Caco-2 (cell line): ENCODE measurements around the gene FAAP20. TPM values are rescaled to one million over a fixed set of nuclear protein-coding genes. Genes with fewer than 3 reads are reported as not detected.

Experiments
- BruUV-seq: library from RNA; stranded (reverse); fragments of 400-500 nt; replicated peaks from 2 replicates; lab custom pipeline; 2021; lab: Mats Ljungman, UMichigan
- CTCF ChIA-PET: fragments of 300-600 bp; sonication (Branson Sonifier 250); formaldehyde crosslinking; loops from one replicate; lab custom pipeline; 2022; ENCODE audit warnings: antibody characterized with exemption; lab: Charles Lee
- POLR2A ChIA-PET: fragments of 300-600 bp; sonication (Branson Sonifier 250); formaldehyde crosslinking; loops from one replicate; lab custom pipeline; 2022; ENCODE audit warnings: antibody characterized with exemption; lab: Charles Lee
- DNase-seq, 2 experiments: peaks; one replicate each; pipeline versions ENCODE4 v3.0.0 to v3.0.0-alpha.2; 2020 to 2022
- H3K27me3 ChIP-seq: replicated peaks from 2 replicates; pipeline ENCODE4 v1.6.0; 2011; ENCODE audit warnings: low read length; ENCODE audit not compliant: control insufficient read depth, insufficient read depth
- H3K36me3 ChIP-seq: 2 replicates; pipeline ENCODE4 v1.5.1; 2011; ENCODE audit warnings: low read length; ENCODE audit not compliant: control insufficient read depth, insufficient read depth
- H3K4me1 ChIP-seq: fragments of 250-450 bp; sonication (Bioruptor Pico); 2 replicates; pipeline ENCODE4 v1.5.1; 2020; ENCODE audit warnings: mild to moderate bottlenecking
- H3K4me3 ChIP-seq: 2 replicates; pipeline ENCODE4 v1.5.1; 2011; ENCODE audit warnings: low read depth, mild to moderate bottlenecking, control low read depth, low read length
- H3K9me3 ChIP-seq: fragments of 250-450 bp; sonication (Bioruptor Pico); 2 replicates; pipeline ENCODE4 v1.5.1; 2020; ENCODE audit warnings: mild to moderate bottlenecking, moderate library complexity
- H3K27ac Mint-ChIP-seq: one replicate; pipeline ENCODE4 v1.8.0; 2022; ENCODE audit warnings: mixed read lengths; ENCODE audit not compliant: unreplicated experiment
- H3K27me3 Mint-ChIP-seq: one replicate; pipeline ENCODE4 v1.8.0; 2022; ENCODE audit warnings: mixed read lengths; ENCODE audit not compliant: insufficient read depth, unreplicated experiment
- H3K36me3 Mint-ChIP-seq: one replicate; pipeline ENCODE4 v1.8.0; 2022; ENCODE audit warnings: mild to moderate bottlenecking, mixed read lengths; ENCODE audit not compliant: insufficient read depth, unreplicated experiment
- H3K4me1 Mint-ChIP-seq: one replicate; pipeline ENCODE4 v1.8.0; 2022; ENCODE audit warnings: low read depth, mixed read lengths; ENCODE audit not compliant: unreplicated experiment
- H3K4me3 Mint-ChIP-seq: one replicate; pipeline ENCODE4 v1.8.0; 2022; ENCODE audit warnings: mild to moderate bottlenecking, moderate library complexity, mixed read lengths; ENCODE audit not compliant: unreplicated experiment
- H3K9me3 Mint-ChIP-seq: one replicate; pipeline ENCODE4 v1.8.0; 2022; ENCODE audit warnings: mixed read lengths; ENCODE audit not compliant: unreplicated experiment
- CTCF ChIP-seq, 2 experiments: fragments of 200-600 bp in 1 of 2; IDR thresholded peaks; 1 replicate in 1 of 2; 2 replicates in 1 of 2; pipeline versions ENCODE4 v1.5.1 to v1.8.0; 2011 to 2022; ENCODE audit warnings: antibody characterized with exemption in 1 of 2, control low read depth in 1 of 2, inconsistent platforms in 1 of 2, low read depth in 1 of 2, low read length in 1 of 2, mild to moderate bottlenecking in 1 of 2, moderate library complexity in 1 of 2; ENCODE audit not compliant: insufficient read depth in 1 of 2, severe bottlenecking in 1 of 2, unreplicated experiment in 1 of 2
- intact Hi-C: fragments of 100-400 bp; cut with micrococcal nuclease; formaldehyde crosslinking; loops from one replicate; pipeline ENCODE4 v1.10.0; 2022; ENCODE audit not compliant: unreplicated experiment
- total RNA-seq: library from RNA; stranded (reverse); gene quantifications from 2 replicates; pipeline ENCODE4 v1.2.3, GENCODE V29; 2022

The FAAP20 gene
- total RNA-seq, 1 experiment from 2014 or later = 72.4 TPM

GRCh38 chr1:2229911-2230731 lies 35.5 kb upstream of the FAAP20 start:
- H3K27me3 Mint-ChIP-seq = no peaks in the 10 kb centered on the region
- no peak for DNase-seq
- peaks cover 9% of the 10 kb centered on the region for H3K4me1 Mint-ChIP-seq
- TF ChIP-seq CTCF (IDR thresholded peaks at IDR 0.05; ENCODE audit: insufficient read depth in 1 of 2, low read depth in 1 of 2, low read length in 1 of 2, severe bottlenecking in 1 of 2, unreplicated experiment in 1 of 2) = no peak
- no peaks in the 10 kb centered on the region for H3K9me3 Mint-ChIP-seq
- Histone ChIP-seq H3K4me3 (peak overlapping the region; percentile 86), H3K9me3 (no peaks in the 10 kb centered on the region), H3K36me3 (no peaks in the 10 kb centered on the region), H3K27me3 (no peaks in the 10 kb centered on the region), H3K4me1 (no peaks in the 10 kb centered on the region)
- intact Hi-C loops = loop anchor here (10.0 kb wide), 1 partner anchor 85 kb away; no protein-coding TSS in a partner anchor
- CTCF ChIA-PET = no interaction called here
- BruUV-seq = TSS peak; percentile 32
- peaks cover 10% of the 10 kb centered on the region for H3K36me3 Mint-ChIP-seq
- no peak overlapping the region for H3K27ac Mint-ChIP-seq
- POLR2A ChIA-PET = no interaction called here
- H3K4me3 Mint-ChIP-seq = peak overlapping the region; percentile 83

GRCh38 chr1:2229037-2229864 lies 34.7 kb upstream of the FAAP20 start:
- peak overlapping the region; percentile 83 for H3K4me3 Mint-ChIP-seq
- H3K27me3 ChIP-seq = no peaks in the 10 kb centered on the region
- no peaks in the 10 kb centered on the region for H3K27me3 Mint-ChIP-seq
- intact Hi-C loops = loop anchor here (10.0 kb wide), 1 partner anchor 86 kb away; no protein-coding TSS in a partner anchor
- H3K36me3 ChIP-seq = no peaks in the 10 kb centered on the region
- peaks cover 9% of the 10 kb centered on the region for H3K4me1 Mint-ChIP-seq
- H3K36me3 Mint-ChIP-seq = peaks cover 10% of the 10 kb centered on the region
- CTCF ChIA-PET = interaction anchor here (0.7 to 1.2 kb wide), 3 partner anchors 12 to 34 kb away, joined by 3 to 12 read pairs (median 4); partner anchors contain the start of gene FAAP20
- no peaks in the 10 kb centered on the region for H3K4me1 ChIP-seq
- peak in 1 of 2 experiments; percentile 44 for DNase-seq
- POLR2A ChIA-PET = interaction anchor here (0.5 to 2.4 kb wide), 2 partner anchors 34 to 140 kb away, joined by 4 to 7 read pairs; partner anchors contain the start of gene FAAP20
- BruUV-seq = no TSS peak
- no peaks in the 10 kb centered on the region for H3K9me3 ChIP-seq
- TF ChIP-seq CTCF (IDR thresholded peaks at IDR 0.05; ENCODE audit: insufficient read depth in 1 of 2, low read depth in 1 of 2, low read length in 1 of 2, severe bottlenecking in 1 of 2, unreplicated experiment in 1 of 2) = no peak
- H3K9me3 Mint-ChIP-seq = no peaks in the 10 kb centered on the region
- peak overlapping the region; percentile 86 for H3K4me3 ChIP-seq
- peak overlapping the region; percentile 29 for H3K27ac Mint-ChIP-seq

- H3K36me3 Mint-ChIP-seq = peaks cover 10% of the 10 kb centered on the region
- Histone ChIP-seq H3K4me1 (no peaks in the 10 kb centered on the region), H3K9me3 (no peaks in the 10 kb centered on the region), H3K27me3 (no peaks in the 10 kb centered on the region), H3K4me3 (peak overlapping the region; percentile 86), H3K36me3 (no peaks in the 10 kb centered on the region)
- no peaks in the 10 kb centered on the region for H3K27me3 Mint-ChIP-seq
- BruUV-seq = no TSS peak
- H3K4me1 Mint-ChIP-seq = peaks cover 9% of the 10 kb centered on the region
- DNase-seq = no peak
- POLR2A ChIA-PET = interaction anchor here (2.4 kb wide), 1 partner anchor 34 kb away, joined by 7 read pairs; the partner anchor contains the start of gene FAAP20
- TF ChIP-seq CTCF (IDR thresholded peaks at IDR 0.05; ENCODE audit: insufficient read depth in 1 of 2, low read depth in 1 of 2, low read length in 1 of 2, severe bottlenecking in 1 of 2, unreplicated experiment in 1 of 2) = no peak
- H3K4me3 Mint-ChIP-seq = peak overlapping the region; percentile 83
- CTCF ChIA-PET = interaction anchor here (0.7 to 1.2 kb wide), 3 partner anchors 12 to 34 kb away, joined by 3 to 12 read pairs (median 4); partner anchors contain the start of gene FAAP20
- H3K9me3 Mint-ChIP-seq = no peaks in the 10 kb centered on the region
- intact Hi-C loops = loop anchor here (10.0 kb wide), 1 partner anchor 86 kb away; no protein-coding TSS in a partner anchor
- no peak overlapping the region for H3K27ac Mint-ChIP-seq
These were observed 34.1 kb upstream of the FAAP20 start for GRCh38 chr1:2228694-2229036.
